Sigmoid colon (tissue), 7 donors: ENCODE results near the gene BRIP1. TPM values are rescaled to one million over a fixed set of nuclear protein-coding genes. Genes with fewer than 3 reads are reported as not detected.

Experiments
- DNase-seq: peaks from one replicate; pipeline ENCODE4 v3.0.0-alpha.2; 2019
- H3K27ac ChIP-seq, 4 donors: fragments of 200-600 bp; sonication (generic); one replicate each; pipeline ENCODE4 v1.5.1; 2016 to 2019; ENCODE audit warnings: mild to moderate bottlenecking in 1 of 4
- H3K27me3 ChIP-seq, 3 donors: fragments of 200-600 bp; sonication (generic); one replicate each; pipeline ENCODE4 v1.5.1; 2019; ENCODE audit warnings: mild to moderate bottlenecking in 1 of 3
- H3K36me3 ChIP-seq, 4 donors: fragments of 200-600 bp; sonication (generic); one replicate each; pipeline ENCODE4 v1.5.1; 2016 to 2019
- H3K4me1 ChIP-seq, 4 donors: fragments of 200-600 bp; sonication (generic); one replicate each; pipeline ENCODE4 v1.5.1; 2017 to 2019
- H3K4me3 ChIP-seq, 4 donors: fragments of 200-600 bp; sonication (generic); one replicate each; pipeline ENCODE4 v1.5.1; 2017 to 2019; ENCODE audit warnings: mild to moderate bottlenecking in 2 of 4, moderate library complexity in 1 of 4
- H3K9me3 ChIP-seq, 4 donors: fragments of 200-600 bp in 3 of 4; sonication (generic) in 3 of 4; one replicate each; pipeline versions ENCODE4 v1.5.1 to v1.6.1; 2013 to 2019
- CTCF ChIP-seq, 4 experiments: fragments of 450-650 bp in 3 of 4; fragments of 200-600 bp in 1 of 4; IDR thresholded peaks; one replicate each; pipeline ENCODE4 v1.5.1; 2016 to 2019; ENCODE audit warnings: antibody characterized with exemption in 4 of 4, mild to moderate bottlenecking in 3 of 4, moderate library complexity in 2 of 4
- EP300 ChIP-seq, 4 donors: sonication (generic); formaldehyde crosslinking; IDR thresholded peaks; one replicate each; pipeline ENCODE4 v1.6.1; 2017; ENCODE audit warnings: antibody characterized with exemption in 4 of 4
- POLR2A ChIP-seq, 2 donors: fragments of 450-650 bp; IDR thresholded peaks; one replicate each; pipeline ENCODE4 v1.6.1; 2016; ENCODE audit warnings: antibody characterized with exemption in 2 of 2, mild to moderate bottlenecking in 2 of 2, moderate library complexity in 2 of 2
- POLR2AphosphoS5 ChIP-seq, 4 donors: sonication (generic); formaldehyde crosslinking; IDR thresholded peaks; one replicate each; pipeline ENCODE4 v1.6.1; 2017; ENCODE audit warnings: antibody characterized with exemption in 4 of 4
- WGBS, 2 donors: extraction: QIAGEN DNeasy Blood & Tissue Kit; methylation state at CpG; one replicate each; pipeline ENCODE4 v1.1.7; 2013; 5-methylcytosine and 5-hydroxymethylcytosine counted together
- intact Hi-C: fragments of 100-400 bp; cut with DNase I; formaldehyde crosslinking; loops from one replicate; pipeline ENCODE4 v1.15.1; 2023
- polyA plus RNA-seq, 3 donors: library from polyadenylated mRNA; stranded (reverse); fragments of 200-250 nt; gene quantifications; one replicate each; pipeline ENCODE4 v1.2.3, GENCODE V29; 2013
- total RNA-seq, 4 donors: library from RNA; depleted of rRNA; stranded (reverse); fragments of >200 nt; gene quantifications; one replicate each; pipeline ENCODE4 v1.1.0, GENCODE V29; 2016
- donor health status: healthy with polysubstance abuse.
- donor health status: Bipolar disorder and iron deficiency.
- donor health status: healthy.

The BRIP1 gene
- total and polyA plus RNA-seq, 7 donors: under 0.01 to 1.5 (median 0.41) TPM; not detected in 1

GRCh38 chr17:61768405-61768804 is 94.9 kb downstream of the BRIP1 start:
- H3K9me3 ChIP-seq: peaks cover 0 to 3% (median 0%) of the 10 kb centered on the region in 4 donors
- DNase-seq: no peak
- H3K27me3 ChIP-seq: no peaks in the 10 kb centered on the region
- intact Hi-C loops: no loop called here
- no peak overlapping the region for H3K4me3 ChIP-seq
- TF ChIP-seq EP300 (IDR thresholded peaks at IDR 0.05) (no peak), CTCF (IDR thresholded peaks at IDR 0.05) (no peak), POLR2AphosphoS5 (IDR thresholded peaks at IDR 0.05) (no peak), POLR2A (IDR thresholded peaks at IDR 0.05) (no peak)
- 97% methylated on average over 3 of the region's 3 CpGs for WGBS, 2 donors
- H3K36me3 ChIP-seq: no peaks in the 10 kb centered on the region
- no peak overlapping the region for H3K27ac ChIP-seq
- H3K4me1 ChIP-seq: no peaks in the 10 kb centered on the region

- Histone ChIP-seq H3K4me3 (no peak overlapping the region), H3K27me3 (no peaks in the 10 kb centered on the region), H3K4me1 (no peaks in the 10 kb centered on the region), H3K9me3 (peaks cover 0 to 3% (median 0%) of the 10 kb centered on the region in 4 donors), H3K27ac (no peak overlapping the region), H3K36me3 (no peaks in the 10 kb centered on the region)
- 83 to 98% methylated on average over 2 of the region's 2 CpGs for WGBS, 2 donors
- TF ChIP-seq POLR2A (IDR thresholded peaks at IDR 0.05) (no peak), EP300 (IDR thresholded peaks at IDR 0.05) (no peak), POLR2AphosphoS5 (IDR thresholded peaks at IDR 0.05) (no peak), CTCF (IDR thresholded peaks at IDR 0.05) (no peak)
- DNase-seq: no peak
- intact Hi-C loops: no loop called here
These were observed 96.8 kb downstream of the BRIP1 start for GRCh38 chr17:61766520-61766919.

- H3K4me3 ChIP-seq: no peak overlapping the region
- H3K27ac ChIP-seq: no peak overlapping the region
- H3K9me3 ChIP-seq: no peaks in the 10 kb centered on the region
- intact Hi-C loops: no loop called here
- TF ChIP-seq CTCF (IDR thresholded peaks at IDR 0.05): no peak
- no peak for TF ChIP-seq POLR2AphosphoS5 (IDR thresholded peaks at IDR 0.05)
- no peak for TF ChIP-seq POLR2A (IDR thresholded peaks at IDR 0.05)
- no peak for TF ChIP-seq EP300 (IDR thresholded peaks at IDR 0.05)
- no peaks in the 10 kb centered on the region for H3K36me3 ChIP-seq
- DNase-seq: no peak
- 98 to 100% methylated on average over 1 of the region's 1 CpG for WGBS, 2 donors
- H3K27me3 ChIP-seq: no peaks in the 10 kb centered on the region
- no peaks in the 10 kb centered on the region for H3K4me1 ChIP-seq
These were observed 98.5 kb downstream of the BRIP1 start for GRCh38 chr17:61764846-61765245.

GRCh38 chr17:61761827-61762226 is 101.5 kb downstream of the BRIP1 start:
- TF ChIP-seq POLR2AphosphoS5 (IDR thresholded peaks at IDR 0.05): no peak
- no peak for TF ChIP-seq POLR2A (IDR thresholded peaks at IDR 0.05)
- no peak for TF ChIP-seq CTCF (IDR thresholded peaks at IDR 0.05)
- TF ChIP-seq EP300 (IDR thresholded peaks at IDR 0.05): no peak
- WGBS, 2 donors: 95 to 96% methylated on average over 2 of the region's 2 CpGs
- no peak overlapping the region for H3K4me3 ChIP-seq
- H3K9me3 ChIP-seq: no peaks in the 10 kb centered on the region
- DNase-seq: no peak
- no peaks in the 10 kb centered on the region for H3K4me1 ChIP-seq
- H3K27ac ChIP-seq: no peak overlapping the region
- no peaks in the 10 kb centered on the region for H3K27me3 ChIP-seq
- intact Hi-C loops: no loop called here
- H3K36me3 ChIP-seq: no peaks in the 10 kb centered on the region

- Histone ChIP-seq H3K36me3 (no peaks in the 10 kb centered on the region), H3K4me1 (no peaks in the 10 kb centered on the region), H3K27me3 (no peaks in the 10 kb centered on the region), H3K27ac (no peak overlapping the region), H3K9me3 (no peaks in the 10 kb centered on the region), H3K4me3 (no peak overlapping the region)
- WGBS, 2 donors: 56 to 89% methylated on average over 1 of the region's 1 CpG
- no peak for TF ChIP-seq EP300 (IDR thresholded peaks at IDR 0.05)
- no peak for TF ChIP-seq POLR2A (IDR thresholded peaks at IDR 0.05)
- no peak for TF ChIP-seq POLR2AphosphoS5 (IDR thresholded peaks at IDR 0.05)
- TF ChIP-seq CTCF (IDR thresholded peaks at IDR 0.05): no peak
- DNase-seq: no peak
- intact Hi-C loops: loop anchor here (10.0 kb wide), 1 partner anchor 55 kb away; no protein-coding TSS in a partner anchor
These were observed 104.0 kb downstream of the BRIP1 start for GRCh38 chr17:61759362-61759761.
